WTC11 (cell line): Measurements from ENCODE around the gene MANBA. TPM values are rescaled to one million over a fixed set of nuclear protein-coding genes. Genes with fewer than 3 reads are reported as not detected.

Experiments
- ATAC-seq: fragments of 200-7000 bp; cut with Tn5 transposase; 2 replicates; pipeline ENCODE4 v1.10.0; 2021; ENCODE audit warnings: mild to moderate bottlenecking, moderate library complexity
- CTCF ChIA-PET: fragments of 300-600 bp; sonication (Branson Sonifier 250); formaldehyde crosslinking; loops from one replicate; lab custom pipeline; 2021; ENCODE audit warnings: antibody characterized with exemption; lab: Charles Lee
- POLR2A ChIA-PET: fragments of 350-600 bp; sonication (Branson Sonifier 250); formaldehyde crosslinking; loops from one replicate; lab custom pipeline; 2021; ENCODE audit warnings: antibody characterized with exemption; lab: Charles Lee
- DNase-seq: peaks from one replicate; pipeline ENCODE4 v3.0.0; 2021; ENCODE audit warnings: low spot score
- H3K27ac Mint-ChIP-seq: 2 replicates; pipeline ENCODE4 v1.8.0; 2021; ENCODE audit warnings: mixed read lengths
- H3K27me3 Mint-ChIP-seq: 2 replicates; pipeline ENCODE4 v1.8.0; 2021; ENCODE audit warnings: low read depth, mild to moderate bottlenecking, moderate library complexity, mixed read lengths
- H3K36me3 Mint-ChIP-seq: 2 replicates; pipeline ENCODE4 v1.8.0; 2021; ENCODE audit warnings: mixed read lengths
- H3K4me1 Mint-ChIP-seq: 2 replicates; pipeline ENCODE4 v1.8.0; 2022; ENCODE audit warnings: mixed read lengths
- H3K4me3 Mint-ChIP-seq: 2 replicates; pipeline ENCODE4 v1.8.0; 2021; ENCODE audit warnings: mild to moderate bottlenecking, moderate library complexity, mixed read lengths
- H3K9me3 Mint-ChIP-seq: 2 replicates; pipeline ENCODE4 v1.8.0; 2021; ENCODE audit warnings: mixed read lengths
- CBFB ChIP-seq: sonication (generic); formaldehyde crosslinking; IDR thresholded peaks from 2 replicates; pipeline ENCODE4 v1.8.1; 2022; ENCODE audit warnings: mild to moderate bottlenecking, low read depth, missing genetic modification reagents
- EMX1 ChIP-seq: fragments of 250-450 bp; sonication (Bioruptor Pico); IDR thresholded peaks from 2 replicates; pipeline ENCODE4 v1.8.0; 2021; ENCODE audit warnings: mild to moderate bottlenecking
- HMGA2 ChIP-seq: fragments of 250-450 bp; sonication (Bioruptor Pico); IDR thresholded peaks from 2 replicates; pipeline ENCODE4 v1.4.0; 2021; ENCODE audit warnings: mild to moderate bottlenecking, moderate library complexity
- JUN ChIP-seq: sonication (generic); formaldehyde crosslinking; IDR thresholded peaks from 2 replicates; pipeline ENCODE4 v1.8.0; 2023; ENCODE audit warnings: mild to moderate bottlenecking, missing genetic modification reagents
- MYBL2 ChIP-seq: sonication (generic); formaldehyde crosslinking; IDR thresholded peaks from 2 replicates; pipeline ENCODE4 v1.8.1; 2023; ENCODE audit warnings: mild to moderate bottlenecking, moderate library complexity, missing genetic modification reagents
- ZNF219 ChIP-seq: sonication (generic); formaldehyde crosslinking; IDR thresholded peaks from 2 replicates; pipeline ENCODE4 v1.8.0; 2023; ENCODE audit warnings: missing genetic modification reagents, mild to moderate bottlenecking, borderline replicate concordance
- ZNF671 ChIP-seq: fragments of 250-450 bp; sonication (Bioruptor Pico); IDR thresholded peaks from 2 replicates; pipeline ENCODE4 v1.8.0; 2021; ENCODE audit warnings: mild to moderate bottlenecking
- total RNA-seq: library from RNA; stranded (reverse); gene quantifications from 3 replicates; pipeline ENCODE4 v1.2.3, GENCODE V29; 2021
- TF ChIP-seq, protein P1 (sequence below): sonication (generic); formaldehyde crosslinking; IDR thresholded peaks from 2 replicates; pipeline ENCODE4 v1.8.1; 2022; ENCODE audit warnings: mild to moderate bottlenecking, moderate library complexity, missing genetic modification reagents
- TF ChIP-seq, protein P2 (sequence below): sonication (generic); formaldehyde crosslinking; IDR thresholded peaks from 2 replicates; pipeline ENCODE4 v1.8.0; 2023; ENCODE audit warnings: mild to moderate bottlenecking, missing genetic modification reagents
- TF ChIP-seq, protein P3 (sequence below): sonication (generic); formaldehyde crosslinking; IDR thresholded peaks from 2 replicates; pipeline ENCODE4 v1.8.1; 2023; ENCODE audit warnings: mild to moderate bottlenecking, moderate library complexity, missing genetic modification reagents
- TF ChIP-seq, protein P4 (sequence below): sonication (generic); formaldehyde crosslinking; IDR thresholded peaks from 2 replicates; pipeline ENCODE4 v1.8.0; 2022; ENCODE audit warnings: mild to moderate bottlenecking, missing genetic modification reagents
- TF ChIP-seq, protein P5 (sequence below): sonication (generic); formaldehyde crosslinking; IDR thresholded peaks from 2 replicates; pipeline ENCODE4 v1.8.0; 2022; ENCODE audit warnings: mild to moderate bottlenecking, missing genetic modification reagents
- TF ChIP-seq, protein P6 (sequence below): fragments of 250-450 bp; sonication (Bioruptor Pico); IDR thresholded peaks from 2 replicates; pipeline ENCODE4 v1.8.0; 2021; ENCODE audit warnings: mild to moderate bottlenecking
- TF ChIP-seq, protein P7 (sequence below): sonication (generic); formaldehyde crosslinking; IDR thresholded peaks from 2 replicates; pipeline ENCODE4 v1.8.1; 2022; ENCODE audit warnings: low read depth, missing genetic modification reagents, borderline replicate concordance

MANBA gene
- total RNA-seq, 1 experiment from 2014 or later, result 35.1 TPM

DNA sequence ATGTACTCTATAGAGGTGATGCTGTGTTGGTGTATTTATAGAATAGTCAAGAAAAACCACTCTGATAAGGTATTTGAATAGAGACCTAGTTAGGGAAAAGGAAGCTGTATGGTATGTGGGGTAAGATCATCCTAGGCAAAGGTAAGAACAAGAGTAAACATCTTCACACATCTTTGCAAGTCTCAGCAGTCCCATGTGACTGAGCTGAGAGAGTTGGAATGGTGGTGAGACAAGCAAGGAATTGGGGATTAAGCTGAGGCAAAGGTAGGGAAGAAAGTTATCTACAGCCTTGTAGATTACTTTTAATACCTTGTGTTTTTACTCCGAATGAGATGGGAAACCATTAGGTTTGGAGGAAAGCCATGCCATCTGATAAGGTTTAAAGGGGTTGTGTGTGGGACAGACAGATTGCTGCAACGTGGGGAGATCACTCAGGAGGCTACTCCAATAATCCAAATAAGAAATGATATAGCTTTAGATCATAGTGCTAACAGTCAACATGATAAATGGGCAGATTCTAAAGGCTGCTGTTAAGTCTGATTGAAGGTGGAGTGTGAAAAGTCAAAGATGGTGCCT lies 31.7 kb upstream of the MANBA start:
- peak overlapping the region; percentile 39; the same call in 1 of the 2 replicates for H3K27ac Mint-ChIP-seq
- DNase-seq (no peak), ATAC-seq (peak; percentile 41)
- ChIA-PET CTCF (interaction anchor here (1.2 kb wide), 1 partner anchor 240 kb away, joined by 6 read pairs; no protein-coding TSS in a partner anchor), POLR2A (interaction anchor here (0.6 to 2.8 kb wide), 3 partner anchors 27 to 36 kb away, joined by 3 to 9 read pairs (median 3); partner anchors contain the start of genes MANBA and UBE2D3)
- TF ChIP-seq, protein P1, sequence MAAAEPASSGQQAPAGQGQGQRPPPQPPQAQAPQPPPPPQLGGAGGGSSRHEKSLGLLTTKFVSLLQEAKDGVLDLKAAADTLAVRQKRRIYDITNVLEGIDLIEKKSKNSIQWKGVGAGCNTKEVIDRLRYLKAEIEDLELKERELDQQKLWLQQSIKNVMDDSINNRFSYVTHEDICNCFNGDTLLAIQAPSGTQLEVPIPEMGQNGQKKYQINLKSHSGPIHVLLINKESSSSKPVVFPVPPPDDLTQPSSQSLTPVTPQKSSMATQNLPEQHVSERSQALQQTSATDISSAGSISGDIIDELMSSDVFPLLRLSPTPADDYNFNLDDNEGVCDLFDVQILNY (CRISPR knock-in tag), result no peak
- TF ChIP-seq JUN (CRISPR knock-in tag), result no peak
- TF ChIP-seq, protein P2, sequence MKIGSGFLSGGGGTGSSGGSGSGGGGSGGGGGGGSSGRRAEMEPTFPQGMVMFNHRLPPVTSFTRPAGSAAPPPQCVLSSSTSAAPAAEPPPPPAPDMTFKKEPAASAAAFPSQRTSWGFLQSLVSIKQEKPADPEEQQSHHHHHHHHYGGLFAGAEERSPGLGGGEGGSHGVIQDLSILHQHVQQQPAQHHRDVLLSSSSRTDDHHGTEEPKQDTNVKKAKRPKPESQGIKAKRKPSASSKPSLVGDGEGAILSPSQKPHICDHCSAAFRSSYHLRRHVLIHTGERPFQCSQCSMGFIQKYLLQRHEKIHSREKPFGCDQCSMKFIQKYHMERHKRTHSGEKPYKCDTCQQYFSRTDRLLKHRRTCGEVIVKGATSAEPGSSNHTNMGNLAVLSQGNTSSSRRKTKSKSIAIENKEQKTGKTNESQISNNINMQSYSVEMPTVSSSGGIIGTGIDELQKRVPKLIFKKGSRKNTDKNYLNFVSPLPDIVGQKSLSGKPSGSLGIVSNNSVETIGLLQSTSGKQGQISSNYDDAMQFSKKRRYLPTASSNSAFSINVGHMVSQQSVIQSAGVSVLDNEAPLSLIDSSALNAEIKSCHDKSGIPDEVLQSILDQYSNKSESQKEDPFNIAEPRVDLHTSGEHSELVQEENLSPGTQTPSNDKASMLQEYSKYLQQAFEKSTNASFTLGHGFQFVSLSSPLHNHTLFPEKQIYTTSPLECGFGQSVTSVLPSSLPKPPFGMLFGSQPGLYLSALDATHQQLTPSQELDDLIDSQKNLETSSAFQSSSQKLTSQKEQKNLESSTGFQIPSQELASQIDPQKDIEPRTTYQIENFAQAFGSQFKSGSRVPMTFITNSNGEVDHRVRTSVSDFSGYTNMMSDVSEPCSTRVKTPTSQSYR, result no peak
- TF ChIP-seq, protein P3, sequence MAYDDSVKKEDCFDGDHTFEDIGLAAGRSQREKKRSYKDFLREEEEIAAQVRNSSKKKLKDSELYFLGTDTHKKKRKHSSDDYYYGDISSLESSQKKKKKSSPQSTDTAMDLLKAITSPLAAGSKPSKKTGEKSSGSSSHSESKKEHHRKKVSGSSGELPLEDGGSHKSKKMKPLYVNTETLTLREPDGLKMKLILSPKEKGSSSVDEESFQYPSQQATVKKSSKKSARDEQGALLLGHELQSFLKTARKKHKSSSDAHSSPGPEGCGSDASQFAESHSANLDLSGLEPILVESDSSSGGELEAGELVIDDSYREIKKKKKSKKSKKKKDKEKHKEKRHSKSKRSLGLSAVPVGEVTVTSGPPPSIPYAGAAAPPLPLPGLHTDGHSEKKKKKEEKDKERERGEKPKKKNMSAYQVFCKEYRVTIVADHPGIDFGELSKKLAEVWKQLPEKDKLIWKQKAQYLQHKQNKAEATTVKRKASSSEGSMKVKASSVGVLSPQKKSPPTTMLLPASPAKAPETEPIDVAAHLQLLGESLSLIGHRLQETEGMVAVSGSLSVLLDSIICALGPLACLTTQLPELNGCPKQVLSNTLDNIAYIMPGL (CRISPR knock-in tag), result no peak
- TF ChIP-seq, protein P4, sequence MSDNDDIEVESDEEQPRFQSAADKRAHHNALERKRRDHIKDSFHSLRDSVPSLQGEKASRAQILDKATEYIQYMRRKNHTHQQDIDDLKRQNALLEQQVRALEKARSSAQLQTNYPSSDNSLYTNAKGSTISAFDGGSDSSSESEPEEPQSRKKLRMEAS (CRISPR knock-in tag), result no peak
- no peak for TF ChIP-seq MYBL2 (CRISPR knock-in tag)
- no peak for TF ChIP-seq ZNF219
- no peak for TF ChIP-seq CBFB
- no peak for TF ChIP-seq HMGA2 (CRISPR knock-in tag)
- TF ChIP-seq, protein P5, sequence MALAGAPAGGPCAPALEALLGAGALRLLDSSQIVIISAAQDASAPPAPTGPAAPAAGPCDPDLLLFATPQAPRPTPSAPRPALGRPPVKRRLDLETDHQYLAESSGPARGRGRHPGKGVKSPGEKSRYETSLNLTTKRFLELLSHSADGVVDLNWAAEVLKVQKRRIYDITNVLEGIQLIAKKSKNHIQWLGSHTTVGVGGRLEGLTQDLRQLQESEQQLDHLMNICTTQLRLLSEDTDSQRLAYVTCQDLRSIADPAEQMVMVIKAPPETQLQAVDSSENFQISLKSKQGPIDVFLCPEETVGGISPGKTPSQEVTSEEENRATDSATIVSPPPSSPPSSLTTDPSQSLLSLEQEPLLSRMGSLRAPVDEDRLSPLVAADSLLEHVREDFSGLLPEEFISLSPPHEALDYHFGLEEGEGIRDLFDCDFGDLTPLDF (CRISPR knock-in tag), result no peak
- TF ChIP-seq, protein P6, sequence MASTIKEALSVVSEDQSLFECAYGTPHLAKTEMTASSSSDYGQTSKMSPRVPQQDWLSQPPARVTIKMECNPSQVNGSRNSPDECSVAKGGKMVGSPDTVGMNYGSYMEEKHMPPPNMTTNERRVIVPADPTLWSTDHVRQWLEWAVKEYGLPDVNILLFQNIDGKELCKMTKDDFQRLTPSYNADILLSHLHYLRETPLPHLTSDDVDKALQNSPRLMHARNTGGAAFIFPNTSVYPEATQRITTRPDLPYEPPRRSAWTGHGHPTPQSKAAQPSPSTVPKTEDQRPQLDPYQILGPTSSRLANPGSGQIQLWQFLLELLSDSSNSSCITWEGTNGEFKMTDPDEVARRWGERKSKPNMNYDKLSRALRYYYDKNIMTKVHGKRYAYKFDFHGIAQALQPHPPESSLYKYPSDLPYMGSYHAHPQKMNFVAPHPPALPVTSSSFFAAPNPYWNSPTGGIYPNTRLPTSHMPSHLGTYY (CRISPR knock-in tag), result no peak
- no peak for TF ChIP-seq ZNF671 (CRISPR knock-in tag)
- no peaks in the 10 kb centered on the region for H3K27me3 Mint-ChIP-seq
- peaks cover 2% of the 10 kb centered on the region; the same call in 1 of the 2 replicates for H3K9me3 Mint-ChIP-seq
- H3K4me1 Mint-ChIP-seq, result peaks cover 31% of the 10 kb centered on the region
- no peak overlapping the region for H3K4me3 Mint-ChIP-seq
- H3K36me3 Mint-ChIP-seq, result peaks cover 27% of the 10 kb centered on the region

DNA sequence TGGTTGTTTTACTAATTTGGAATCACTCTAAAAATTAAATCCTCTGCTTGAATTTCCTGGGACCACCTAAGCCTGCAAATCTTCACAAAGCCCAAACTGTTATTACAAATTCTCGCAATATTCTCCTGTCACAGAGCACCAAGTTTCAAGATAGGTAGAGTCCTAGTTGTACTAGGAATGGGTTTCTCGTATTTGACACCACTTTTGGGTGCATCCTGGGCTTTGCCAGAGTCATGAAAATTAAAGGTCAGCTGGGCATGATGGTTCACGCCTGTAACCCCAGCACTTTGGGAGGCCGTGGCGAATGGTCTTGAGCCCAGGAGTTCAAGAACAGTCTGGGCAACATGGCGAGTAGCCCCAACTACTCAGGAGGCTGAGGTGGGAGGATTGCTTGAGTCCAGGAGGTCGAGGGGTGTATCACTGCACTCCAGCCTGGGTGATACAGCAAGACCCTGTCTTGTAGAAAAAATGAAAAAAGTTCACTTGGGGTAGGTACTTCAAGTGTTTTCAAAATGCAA lies 30.6 kb upstream of the MANBA start:
- Mint-ChIP-seq H3K27me3 (no peaks in the 10 kb centered on the region), H3K27ac (no peak overlapping the region), H3K9me3 (peaks cover 4% of the 10 kb centered on the region; the same call in 1 of the 2 replicates), H3K36me3 (peaks cover 20% of the 10 kb centered on the region), H3K4me1 (peaks cover 21% of the 10 kb centered on the region), H3K4me3 (no peak overlapping the region)
- peak; percentile 59; the same call in 1 of the 2 replicates for TF ChIP-seq EMX1 (CRISPR knock-in tag)
- TF ChIP-seq, protein P6 (CRISPR knock-in tag), result 0 out of 2 replicates have a peak, but pooled peaks have one; percentile 21
- TF ChIP-seq, protein P7, sequence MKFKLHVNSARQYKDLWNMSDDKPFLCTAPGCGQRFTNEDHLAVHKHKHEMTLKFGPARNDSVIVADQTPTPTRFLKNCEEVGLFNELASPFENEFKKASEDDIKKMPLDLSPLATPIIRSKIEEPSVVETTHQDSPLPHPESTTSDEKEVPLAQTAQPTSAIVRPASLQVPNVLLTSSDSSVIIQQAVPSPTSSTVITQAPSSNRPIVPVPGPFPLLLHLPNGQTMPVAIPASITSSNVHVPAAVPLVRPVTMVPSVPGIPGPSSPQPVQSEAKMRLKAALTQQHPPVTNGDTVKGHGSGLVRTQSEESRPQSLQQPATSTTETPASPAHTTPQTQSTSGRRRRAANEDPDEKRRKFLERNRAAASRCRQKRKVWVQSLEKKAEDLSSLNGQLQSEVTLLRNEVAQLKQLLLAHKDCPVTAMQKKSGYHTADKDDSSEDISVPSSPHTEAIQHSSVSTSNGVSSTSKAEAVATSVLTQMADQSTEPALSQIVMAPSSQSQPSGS (CRISPR knock-in tag), result no peak
- ChIA-PET CTCF (no interaction called here), POLR2A (interaction anchor here (1.5 to 2.8 kb wide), 2 partner anchors 30 to 37 kb away, joined by 6 to 9 read pairs; partner anchors contain the start of genes MANBA and UBE2D3)
- DNase-seq, result no peak
- ATAC-seq, result no peak; the same call in 1 of the 2 replicates
